Adrenal gland (tissue), 5 donors: ENCODE results near the gene TPCN1.

Source experiments
- POLR2A ChIP-seq, 2 donors: fragments of 450-650 bp; IDR thresholded peaks; one replicate each; pipeline ENCODE4 v1.6.1; 2017; ENCODE audit warnings: antibody characterized with exemption in 2 of 2, mild to moderate bottlenecking in 2 of 2, moderate library complexity in 1 of 2
- TF ChIP-seq, protein P1 (sequence below), 6 experiments: fragments of 450-650 bp in 4 of 6; fragments of 200-600 bp in 2 of 6; sonication (generic) in 1 of 6; IDR thresholded peaks; 1 replicate in 5 of 6; 2 replicates in 1 of 6; pipeline versions ENCODE4 v1.5.1 to v1.8.0; 2016 to 2021; ENCODE audit warnings: antibody characterized with exemption in 6 of 6, mild to moderate bottlenecking in 2 of 6, moderate library complexity in 1 of 6
- donor health status: DM: no; HTN: no; CAD: no.

DNA sequence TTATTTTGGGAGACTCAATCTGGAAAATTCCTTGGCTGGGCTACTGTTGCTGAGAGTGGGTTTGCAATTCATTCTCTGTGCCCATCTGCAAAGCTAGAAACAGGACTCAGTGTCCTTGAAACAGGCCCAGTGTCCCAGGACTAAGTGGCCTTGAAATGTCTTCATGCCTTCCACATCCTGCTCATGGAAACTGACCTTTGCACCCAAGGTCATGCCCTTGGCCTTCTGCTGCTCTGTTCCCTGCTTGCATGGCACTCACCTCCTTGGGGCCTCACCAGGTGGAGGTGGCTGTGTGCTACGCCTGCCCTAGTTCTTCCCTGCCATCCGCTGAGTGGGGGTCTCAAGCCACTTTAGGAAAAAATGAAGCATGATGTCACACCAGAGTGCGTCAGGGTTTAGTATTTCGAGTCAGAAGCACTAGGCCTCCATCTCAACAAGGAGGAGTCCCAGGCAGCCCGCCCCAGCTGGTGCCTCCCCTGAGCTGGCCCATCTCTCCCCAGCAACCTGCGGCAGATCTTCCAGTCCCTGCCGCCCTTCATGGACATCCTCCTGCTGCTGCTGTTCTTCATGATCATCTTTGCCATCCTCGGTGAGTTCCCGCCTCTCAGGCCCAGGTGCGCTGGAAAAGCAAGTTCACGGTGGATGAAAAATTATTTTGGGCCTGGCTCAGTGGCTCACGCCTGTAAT lies 48.1 kb downstream of the TPCN1 start:
- TF ChIP-seq POLR2A (IDR thresholded peaks at IDR 0.05) = no peak
- TF ChIP-seq, protein P1, sequence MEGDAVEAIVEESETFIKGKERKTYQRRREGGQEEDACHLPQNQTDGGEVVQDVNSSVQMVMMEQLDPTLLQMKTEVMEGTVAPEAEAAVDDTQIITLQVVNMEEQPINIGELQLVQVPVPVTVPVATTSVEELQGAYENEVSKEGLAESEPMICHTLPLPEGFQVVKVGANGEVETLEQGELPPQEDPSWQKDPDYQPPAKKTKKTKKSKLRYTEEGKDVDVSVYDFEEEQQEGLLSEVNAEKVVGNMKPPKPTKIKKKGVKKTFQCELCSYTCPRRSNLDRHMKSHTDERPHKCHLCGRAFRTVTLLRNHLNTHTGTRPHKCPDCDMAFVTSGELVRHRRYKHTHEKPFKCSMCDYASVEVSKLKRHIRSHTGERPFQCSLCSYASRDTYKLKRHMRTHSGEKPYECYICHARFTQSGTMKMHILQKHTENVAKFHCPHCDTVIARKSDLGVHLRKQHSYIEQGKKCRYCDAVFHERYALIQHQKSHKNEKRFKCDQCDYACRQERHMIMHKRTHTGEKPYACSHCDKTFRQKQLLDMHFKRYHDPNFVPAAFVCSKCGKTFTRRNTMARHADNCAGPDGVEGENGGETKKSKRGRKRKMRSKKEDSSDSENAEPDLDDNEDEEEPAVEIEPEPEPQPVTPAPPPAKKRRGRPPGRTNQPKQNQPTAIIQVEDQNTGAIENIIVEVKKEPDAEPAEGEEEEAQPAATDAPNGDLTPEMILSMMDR (IDR thresholded peaks at IDR 0.05) = no peak
